Activated CD4-positive, alpha-beta T cell treated with anti-CD3 and anti-CD28 coated beads for 48 hours (primary cell): ENCODE data around the gene NBAS.

Experiments used
- DNase-seq: peaks from one replicate; pipeline ENCODE4 v3.0.0-alpha.2; 2020

Gene NBAS

GRCh38 chr2:15155959-15156574, 405.1 kb downstream of the NBAS start:
- DNase-seq: no peak

GRCh38 chr2:15154297-15154696, 406.8 kb downstream of the NBAS start:
- DNase-seq: no peak

GRCh38 chr2:15152382-15152781, 408.8 kb downstream of the NBAS start:
- no peak for DNase-seq

- no peak for DNase-seq
Observed at GRCh38 chr2:15149063-15149462, 412.1 kb downstream of the NBAS start.

- no peak for DNase-seq
Observed at GRCh38 chr2:15147591-15147990, 413.5 kb downstream of the NBAS start.

DNA sequence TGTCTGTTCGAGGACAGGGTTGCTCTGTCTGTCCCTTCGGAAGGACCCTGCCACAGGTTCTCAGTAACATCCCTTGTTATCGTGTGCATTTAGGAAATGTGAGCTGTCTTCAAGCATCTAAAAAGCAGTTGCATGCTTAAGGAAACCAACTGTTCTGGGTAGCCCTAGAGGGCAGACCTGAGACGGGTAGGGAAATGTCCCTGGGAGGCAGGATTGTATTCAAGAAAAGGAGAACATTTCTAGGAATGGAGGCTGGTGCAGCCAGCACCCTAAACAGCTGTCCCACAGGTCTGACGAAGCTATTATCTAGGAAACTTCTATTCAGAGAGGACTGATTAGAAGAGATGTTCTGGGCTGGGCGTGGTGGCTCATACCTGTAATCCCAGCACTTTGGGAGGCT, 414.2 kb downstream of the NBAS start:
- no peak for DNase-seq

- peak; percentile 23 for DNase-seq
Observed at GRCh38 chr2:15145919-15146318, 415.2 kb downstream of the NBAS start.

DNA sequence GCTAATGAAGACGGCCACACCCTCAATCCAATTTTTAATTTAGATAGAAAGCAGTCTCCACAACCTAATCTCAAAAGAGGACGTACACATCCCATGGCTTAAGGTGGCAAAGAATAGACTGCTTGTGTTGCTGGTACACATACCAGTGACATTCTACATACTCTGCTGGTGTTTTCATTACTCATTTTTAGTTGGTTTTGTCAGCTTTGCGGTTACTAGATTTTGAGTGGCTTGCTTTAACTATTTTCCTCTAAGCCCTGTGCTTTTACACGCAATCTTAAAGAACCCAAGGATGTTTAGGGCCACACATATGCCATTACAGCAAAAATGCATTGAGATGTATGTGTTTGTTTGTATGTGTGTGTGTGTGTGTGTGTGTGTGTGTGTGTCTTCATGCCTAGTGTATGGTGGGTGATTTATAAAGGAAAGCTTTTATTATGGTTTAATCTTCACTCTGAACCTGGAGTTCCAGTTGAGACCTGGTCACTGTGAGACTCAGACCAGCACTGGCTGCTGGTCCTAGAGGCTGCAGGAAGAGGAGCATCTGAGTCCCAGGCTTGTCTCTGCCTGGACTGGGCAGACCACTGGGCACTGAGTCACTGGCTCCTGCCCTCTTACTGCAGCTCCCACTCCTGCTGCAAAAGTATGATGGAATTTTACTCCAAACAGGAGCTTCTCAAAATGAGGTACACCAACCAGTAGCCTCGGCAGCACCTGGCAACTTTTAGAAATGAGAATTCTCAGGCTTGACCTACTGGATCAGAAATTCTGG, 415.9 kb downstream of the NBAS start:
- no peak for DNase-seq

DNA sequence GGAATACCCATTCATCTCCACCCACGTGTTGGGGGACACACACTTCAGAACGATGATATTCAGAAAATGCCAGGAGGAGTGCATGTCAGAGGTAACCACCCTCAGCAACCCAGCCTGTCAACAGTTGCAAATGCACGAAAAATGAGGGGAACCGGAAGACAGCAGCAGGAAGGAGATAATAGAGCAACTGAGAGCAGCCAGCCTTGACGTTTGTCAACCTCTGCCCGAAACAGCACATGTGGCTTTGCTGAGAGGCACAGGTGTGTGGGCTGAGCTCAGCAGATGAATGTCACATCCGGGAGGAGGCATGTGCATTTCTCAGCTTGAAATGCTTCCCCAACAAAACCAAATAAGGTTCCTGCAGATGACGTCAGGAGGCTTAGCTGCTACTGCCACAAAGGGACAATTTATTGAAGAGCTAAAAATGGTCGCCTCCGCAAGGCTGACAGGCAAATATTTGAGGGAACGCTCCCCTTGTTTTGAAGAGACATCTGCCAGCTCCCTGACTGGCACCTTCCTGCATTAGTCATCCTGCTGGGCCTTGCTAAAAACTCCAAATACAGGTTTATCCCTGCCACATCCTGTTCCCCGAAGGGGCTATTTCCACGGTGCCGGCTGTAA, 419.0 kb downstream of the NBAS start:
- peak; percentile 85 for DNase-seq

DNA sequence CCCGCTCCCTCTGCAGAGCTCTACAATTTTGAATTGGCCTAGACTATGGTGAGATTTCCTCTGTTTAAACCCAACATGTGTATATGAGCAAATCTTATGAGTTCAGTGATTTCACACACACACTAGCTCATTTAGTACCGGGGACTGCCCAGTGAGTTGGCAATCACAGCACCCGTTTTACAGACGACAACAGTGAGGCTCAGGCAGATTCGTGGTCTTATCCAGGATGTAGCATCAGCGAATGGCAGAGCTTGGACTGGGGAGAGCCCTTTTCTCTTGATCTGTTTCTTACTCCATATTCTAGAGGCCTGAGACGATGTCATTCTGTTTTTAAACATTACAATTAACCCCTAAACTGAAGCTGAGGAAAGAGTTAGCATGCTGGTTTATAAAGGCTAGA, 419.9 kb downstream of the NBAS start:
- DNase-seq: no peak

DNA sequence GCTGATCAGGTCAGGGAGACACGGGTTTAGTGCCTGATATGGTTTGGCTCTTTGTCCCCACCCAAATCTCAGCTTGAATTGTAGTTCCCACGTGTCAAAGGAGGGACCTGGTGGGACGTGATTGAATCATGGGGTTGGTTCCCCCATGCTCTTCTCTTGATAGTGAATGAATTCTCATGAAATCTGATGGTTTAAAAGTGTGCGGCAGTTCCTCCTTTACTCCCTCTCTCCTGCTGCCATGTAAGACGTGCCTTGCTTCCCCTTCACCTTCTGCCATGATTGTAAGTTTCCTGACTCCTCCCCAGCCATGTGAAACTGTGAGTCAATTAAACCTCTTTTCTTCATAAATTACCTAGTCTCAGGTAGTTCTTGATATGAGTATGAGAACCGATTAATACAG, 424.5 kb downstream of the NBAS start:
- DNase-seq: no peak

DNA sequence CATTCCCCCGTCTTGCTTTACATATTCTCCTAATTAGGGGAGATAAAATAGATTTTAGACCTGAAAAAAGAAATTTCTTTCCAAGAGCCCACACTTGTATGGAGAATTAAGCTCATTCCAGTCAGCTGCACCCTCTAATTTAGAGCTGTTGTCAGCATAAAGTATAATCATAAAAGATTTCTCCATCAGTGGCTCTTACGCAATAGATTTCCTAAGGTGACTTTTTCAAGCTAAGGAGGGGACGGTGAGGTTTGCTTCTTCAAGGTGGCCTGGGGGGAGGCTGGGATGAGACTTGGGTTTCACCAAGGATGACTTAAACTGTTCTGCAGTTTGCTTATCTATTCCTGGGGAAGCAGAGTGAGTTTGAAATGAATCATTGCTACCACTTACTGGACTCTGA, 426.2 kb downstream of the NBAS start:
- DNase-seq: no peak

DNA sequence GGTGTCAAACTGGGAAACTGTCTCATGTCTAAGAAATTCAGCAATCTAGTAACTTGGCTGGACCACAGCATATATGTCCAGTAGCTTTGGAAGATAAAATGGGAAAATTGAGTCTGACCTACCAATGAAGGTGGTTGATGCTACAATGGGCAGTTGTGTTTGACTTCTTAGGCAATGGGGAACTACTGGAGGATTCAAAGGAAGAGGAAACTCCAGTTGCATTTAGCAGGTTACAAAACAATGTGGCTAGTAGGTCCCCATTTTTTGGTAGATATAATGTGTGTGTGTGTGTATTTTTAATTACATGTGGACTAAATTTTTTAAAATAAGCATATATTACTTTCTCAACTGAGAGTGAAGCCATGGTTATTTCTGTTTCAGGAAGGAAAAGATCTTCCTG, 427.7 kb downstream of the NBAS start:
- no peak for DNase-seq

DNA sequence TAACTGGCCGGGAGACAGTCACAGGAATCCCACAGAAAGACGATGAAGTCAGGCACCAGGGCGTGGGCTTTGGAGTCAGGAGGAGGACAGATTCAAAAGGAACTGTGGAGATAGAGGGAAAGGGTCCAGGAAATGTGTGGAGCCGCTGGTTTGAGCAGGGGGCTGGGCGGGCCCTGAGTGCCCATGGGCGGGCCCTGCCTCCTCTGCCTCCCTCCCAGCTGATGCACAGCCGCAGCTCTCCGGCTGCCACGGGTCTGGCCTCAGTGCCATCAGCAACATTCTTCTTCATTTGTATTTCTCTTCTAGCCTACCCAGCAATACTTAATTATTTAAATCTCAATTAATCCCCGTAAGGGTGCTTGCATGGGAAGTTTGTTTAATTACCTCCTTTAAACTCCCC, 432.3 kb downstream of the NBAS start:
- DNase-seq: no peak

DNA sequence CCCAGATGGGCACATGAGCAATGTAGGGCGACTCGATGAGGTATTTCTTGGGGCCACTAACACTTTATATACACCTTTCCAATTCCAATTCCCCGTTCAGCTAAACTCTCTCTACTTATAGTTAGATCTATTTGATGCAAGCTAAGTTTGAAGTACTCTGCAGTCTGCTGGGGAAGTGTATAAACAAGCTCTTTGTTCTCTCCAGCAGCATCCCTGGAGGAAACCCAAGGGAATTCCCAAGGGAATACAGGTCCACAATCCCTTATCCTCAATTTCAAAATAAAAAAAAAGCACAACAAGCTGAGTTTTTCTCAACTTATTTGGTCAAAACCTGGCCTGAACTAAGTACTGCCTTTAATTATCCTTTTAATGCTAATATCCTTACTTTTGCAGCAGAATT, 433.3 kb downstream of the NBAS start:
- no peak for DNase-seq

DNA sequence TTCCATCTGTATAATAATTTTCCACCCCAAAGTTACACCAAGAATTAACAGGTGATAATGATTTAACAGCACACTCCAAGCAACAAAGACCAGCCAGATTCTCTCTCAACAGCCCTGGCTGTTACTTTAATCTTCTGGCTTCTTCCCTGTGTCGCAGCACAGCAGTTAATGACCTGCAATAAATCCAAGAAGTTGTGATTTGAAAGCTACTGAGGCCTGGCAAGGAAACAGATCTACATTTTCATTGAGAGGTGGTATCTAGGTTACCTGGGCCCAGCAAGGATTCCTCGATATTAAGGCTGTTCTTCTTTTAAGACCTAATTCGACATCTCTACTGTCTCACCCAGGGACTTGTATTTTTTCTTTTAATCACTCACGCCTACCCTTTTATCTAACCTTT, 433.8 kb downstream of the NBAS start:
- no peak for DNase-seq

- DNase-seq: no peak
Observed at GRCh38 chr2:15126373-15126772, 434.8 kb downstream of the NBAS start.

GRCh38 chr2:15122915-15123314, 438.2 kb downstream of the NBAS start:
- DNase-seq: no peak

GRCh38 chr2:15120631-15121030, 440.5 kb downstream of the NBAS start:
- no peak for DNase-seq

- no peak for DNase-seq
Observed at GRCh38 chr2:15119722-15120175, 441.4 kb downstream of the NBAS start.

DNA sequence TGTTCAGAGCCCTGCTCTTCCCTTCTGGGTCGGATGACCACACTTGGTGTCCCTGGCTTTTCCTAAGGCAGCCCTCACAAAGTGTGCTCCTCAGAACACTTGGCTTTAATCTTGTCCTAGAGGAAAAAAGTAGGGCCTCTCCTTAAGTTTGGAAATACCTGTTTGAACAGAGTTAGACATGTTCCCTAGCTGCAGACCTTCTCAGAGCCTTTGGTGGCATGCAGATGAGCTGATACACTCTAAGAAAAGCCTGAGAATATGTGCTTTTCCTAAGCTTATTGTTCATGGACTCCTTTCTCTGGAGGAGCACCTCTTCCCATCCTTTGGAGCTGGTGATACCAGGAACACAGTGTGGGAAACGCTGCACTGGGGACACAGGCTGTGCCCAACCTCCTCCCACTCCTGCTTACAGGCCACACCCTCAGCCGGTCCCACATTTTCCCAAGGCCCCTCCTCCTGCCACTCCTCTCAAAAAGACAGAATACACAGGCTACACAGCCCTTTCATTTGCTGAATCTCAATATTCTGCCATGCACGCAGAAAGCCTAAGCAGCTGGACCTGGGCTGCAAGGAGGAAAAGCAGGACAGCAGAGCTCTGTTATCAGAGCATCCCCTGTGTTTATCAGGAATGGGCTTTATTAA, 443.6 kb downstream of the NBAS start:
- DNase-seq: no peak
